ENCODE data around the gene ANXA6.
"Not testable (repeated sequence)": the region's sequence is repeated elsewhere in the genome, so short reads cannot be mapped to it uniquely, and the experiment has no call there.

The ANXA6 gene

DNA sequence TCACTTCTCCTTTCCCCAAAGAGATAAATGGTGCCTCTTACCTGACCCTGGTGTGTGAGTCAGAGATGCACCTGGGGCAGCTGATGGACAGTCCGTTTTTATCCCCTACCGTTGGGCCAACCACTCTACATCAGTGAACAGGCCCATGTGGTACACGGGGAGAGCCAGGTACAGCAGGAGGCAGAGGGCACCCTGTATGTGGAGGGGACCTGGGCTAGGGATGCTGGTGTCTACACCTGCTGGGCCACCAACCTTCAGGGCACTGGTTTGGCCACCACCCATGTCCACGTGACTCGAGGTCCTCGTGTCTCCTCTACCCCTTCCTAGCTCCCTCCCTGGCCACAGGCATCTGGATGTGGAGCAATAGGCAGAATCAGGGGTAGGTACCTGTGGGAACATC, 22.7 kb upstream of the ANXA6 start:
- DNase-seq (ENCODE audit: low spot score), result no peak

DNA sequence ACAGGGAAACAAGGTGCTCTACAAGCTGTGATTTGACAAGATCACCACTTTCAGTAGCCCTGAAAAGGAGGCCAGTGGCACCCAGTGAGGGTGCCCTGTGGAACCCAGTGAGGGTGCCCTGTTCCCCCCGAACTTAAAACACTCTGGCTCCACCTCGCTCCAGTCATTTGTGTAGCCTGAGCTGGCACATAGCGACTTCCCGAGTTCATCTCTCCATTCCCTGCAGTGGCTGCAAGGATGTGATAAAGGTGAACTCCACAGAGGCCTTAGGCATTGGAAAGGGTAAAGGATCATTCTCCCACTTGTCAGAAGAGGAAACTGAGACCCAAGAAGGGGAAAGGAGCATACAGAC, 21.9 kb upstream of the ANXA6 start:
- DNase-seq (ENCODE audit: low spot score), result no peak

DNA sequence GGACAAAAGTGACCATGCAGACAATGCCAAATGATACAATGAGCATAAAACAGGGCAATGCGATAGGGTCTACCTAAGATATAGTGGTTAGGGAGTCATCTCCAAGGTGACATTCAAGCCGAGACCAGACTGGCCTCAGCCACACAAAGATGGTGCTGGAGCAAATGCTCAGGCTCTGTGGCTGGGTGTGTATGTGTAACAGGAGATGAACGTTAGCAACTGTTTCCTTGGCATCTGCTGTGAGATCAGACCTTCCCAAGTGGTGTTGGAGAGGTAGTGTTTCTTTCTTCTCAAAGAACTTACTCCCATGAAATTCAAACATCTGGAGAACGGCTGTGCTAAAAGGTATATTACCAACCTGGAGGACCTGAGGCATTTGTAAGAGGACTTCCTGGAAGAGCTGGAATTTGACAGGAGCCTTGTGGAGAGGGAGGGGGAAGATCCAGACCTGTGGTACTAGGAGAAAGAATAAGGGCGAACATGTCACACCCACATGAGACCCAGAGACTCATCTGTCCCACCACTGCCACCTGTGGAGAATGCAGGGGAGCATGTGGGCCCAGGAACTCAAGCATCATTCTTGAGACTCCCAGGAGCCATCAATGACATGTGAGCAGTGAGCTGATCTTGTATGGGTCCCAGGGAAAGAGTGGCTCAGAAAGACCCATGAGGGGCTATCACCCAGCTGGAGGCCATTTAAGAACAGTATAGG, 21.4 kb upstream of the ANXA6 start:
- DNase-seq (ENCODE audit: low spot score), result no peak

DNA sequence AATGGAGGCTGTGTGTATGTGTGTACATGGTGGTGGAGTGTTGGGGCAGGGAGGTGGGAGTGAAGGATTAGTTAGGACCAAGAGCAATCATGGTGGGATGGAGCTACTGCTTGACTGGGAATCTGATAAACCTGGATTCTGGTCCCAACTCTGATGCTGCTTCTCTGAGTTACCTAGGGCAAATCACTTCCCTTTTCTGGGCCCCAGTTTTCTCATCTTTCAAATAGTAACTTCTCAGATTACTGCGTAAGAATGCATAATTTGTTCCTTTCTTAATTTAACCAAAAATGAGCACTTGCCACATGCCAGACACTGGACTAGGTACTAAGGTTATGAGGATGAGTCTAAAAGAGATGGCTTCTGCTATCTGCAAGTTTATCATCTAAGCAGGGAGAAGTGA, 20.8 kb upstream of the ANXA6 start:
- DNase-seq (ENCODE audit: low spot score), result no peak

DNA sequence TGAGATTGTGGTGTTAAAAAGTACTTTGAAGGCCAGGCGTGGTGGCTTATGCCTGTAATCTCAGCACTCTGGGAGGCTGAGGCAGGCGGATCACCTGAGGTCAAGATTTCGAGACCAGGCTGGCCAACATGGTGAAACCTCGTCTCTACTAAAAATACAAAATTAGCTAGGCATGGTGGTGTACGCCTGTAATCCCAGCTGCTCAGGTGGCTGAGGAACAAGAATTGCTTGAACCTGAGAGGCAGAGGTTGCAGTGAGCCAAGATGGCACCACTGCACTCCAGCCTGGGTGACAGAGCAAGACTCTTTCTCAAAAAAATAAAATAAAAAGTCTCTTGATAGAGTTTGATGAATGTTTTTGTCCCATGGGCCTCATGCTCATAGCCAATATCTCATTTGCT, 18.7 kb upstream of the ANXA6 start:
- not testable (repeated sequence) for DNase-seq (ENCODE audit: low spot score)

DNA sequence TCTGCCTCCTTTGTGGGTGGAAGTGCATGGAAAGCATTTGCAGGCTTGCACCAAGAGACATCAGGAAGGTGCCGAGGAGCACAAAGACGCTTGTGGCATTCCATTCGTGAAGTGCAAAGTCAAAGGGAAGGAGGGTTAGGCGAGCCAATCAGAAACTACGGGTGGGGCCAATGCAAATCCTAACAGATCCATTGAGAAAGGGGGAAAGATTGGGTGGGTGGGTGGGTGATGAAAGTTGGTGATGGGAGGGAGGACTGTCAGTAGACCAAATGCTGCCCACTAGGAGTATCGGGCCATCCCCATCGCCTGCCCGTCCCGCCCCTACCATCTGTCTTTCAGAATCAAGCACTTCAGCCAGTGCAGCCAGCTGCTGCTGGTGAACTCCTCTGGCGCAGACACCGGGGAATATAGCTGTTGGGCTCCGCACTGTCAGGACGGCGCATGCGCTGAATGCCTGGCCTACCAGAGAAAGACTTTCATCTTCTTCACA, 17.1 kb upstream of the ANXA6 start:
- DNase-seq (ENCODE audit: low spot score), result no peak

DNA sequence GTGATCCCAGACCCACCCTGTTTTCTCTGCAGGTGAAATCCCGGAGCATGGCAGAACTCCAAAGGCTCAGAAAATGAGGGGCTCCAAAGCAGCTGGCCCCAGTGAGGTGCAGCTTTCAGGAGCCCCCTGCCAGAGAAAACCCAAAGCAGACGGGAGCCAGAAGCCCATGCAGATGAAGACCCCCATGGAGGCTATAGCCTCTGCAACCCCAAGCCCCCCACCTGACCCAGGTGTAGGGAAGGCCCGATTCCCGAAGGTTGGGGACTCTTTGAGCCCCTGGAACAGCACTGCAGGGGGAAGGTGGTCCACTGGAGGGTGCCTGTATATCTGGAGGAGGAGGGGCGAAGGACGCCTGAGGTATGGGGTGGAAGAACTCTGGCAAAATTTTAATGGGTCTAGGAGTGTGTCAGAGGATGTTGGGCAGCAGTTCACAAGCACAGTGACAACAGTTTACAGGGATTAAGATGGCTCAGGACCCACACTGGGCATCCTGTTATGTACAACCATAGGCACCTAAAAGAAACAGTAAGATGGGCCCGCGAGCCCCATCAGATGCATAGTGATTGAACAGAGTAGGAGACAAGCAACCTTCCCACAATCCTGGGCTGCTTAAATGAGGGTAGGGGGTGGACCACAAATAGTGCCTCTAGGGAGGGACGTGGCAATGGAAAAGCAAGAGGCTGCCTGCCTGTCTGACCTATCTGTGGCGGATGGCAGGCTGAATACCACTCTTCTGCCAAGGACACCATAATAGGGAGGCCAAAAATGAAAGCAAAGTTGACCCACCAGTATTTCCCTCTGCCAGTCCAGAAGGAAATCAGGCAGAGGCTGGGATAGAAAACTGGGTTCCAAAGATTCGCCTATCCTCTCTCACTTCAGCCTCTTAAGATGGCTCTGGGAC, 16.4 kb upstream of the ANXA6 start:
- DNase-seq (ENCODE audit: low spot score), result no peak

- no peak for DNase-seq (ENCODE audit: low spot score)
These were observed 13.9 kb upstream of the ANXA6 start for GRCh38 chr5:151171529-151171928.

- no peak for DNase-seq (ENCODE audit: low spot score)
These were observed 11.2 kb upstream of the ANXA6 start for GRCh38 chr5:151168602-151169344.

GRCh38 chr5:151167022-151167421, 9.4 kb upstream of the ANXA6 start:
- no peak for DNase-seq (ENCODE audit: low spot score)

- peak; percentile 77 for DNase-seq (ENCODE audit: low spot score)
These were observed 7.3 kb upstream of the ANXA6 start for GRCh38 chr5:151164687-151165392.

- DNase-seq (ENCODE audit: low spot score), result no peak
These were observed 5.2 kb upstream of the ANXA6 start for GRCh38 chr5:151162776-151163175.

DNA sequence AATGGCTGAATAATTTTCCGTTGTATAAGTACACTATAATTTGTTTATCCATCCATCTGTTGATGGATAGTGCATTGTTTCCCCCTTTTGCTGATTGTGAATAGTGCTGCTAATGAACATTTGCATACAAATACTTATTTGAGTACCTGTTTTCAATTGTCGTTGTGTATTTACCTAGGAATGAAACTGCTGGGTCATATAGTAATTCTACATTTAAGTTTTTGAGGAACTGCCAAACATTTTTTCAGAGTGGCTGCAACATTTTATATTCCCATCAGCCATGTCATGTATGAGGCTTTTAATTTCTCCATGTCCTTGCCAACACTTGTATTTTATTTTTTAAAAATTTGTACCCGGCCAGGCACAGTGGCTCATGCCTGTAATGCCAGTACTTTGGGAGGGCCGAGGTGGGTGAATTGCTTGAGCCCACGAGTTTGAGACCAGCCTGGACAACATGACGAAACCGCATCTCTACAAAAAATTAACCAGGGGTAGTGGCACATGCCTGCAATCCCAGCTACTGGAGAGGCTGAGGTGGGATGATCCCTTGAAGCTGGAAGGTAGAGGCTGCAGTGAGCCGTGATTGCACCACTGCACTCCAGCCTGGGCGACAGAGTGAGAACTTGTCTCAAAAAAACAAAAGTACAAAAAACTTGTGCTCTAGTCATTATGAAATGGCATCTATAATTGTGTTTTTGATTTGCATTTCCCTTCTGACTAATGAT, 2.2 kb upstream of the ANXA6 start:
- no peak for DNase-seq (ENCODE audit: low spot score)

DNA sequence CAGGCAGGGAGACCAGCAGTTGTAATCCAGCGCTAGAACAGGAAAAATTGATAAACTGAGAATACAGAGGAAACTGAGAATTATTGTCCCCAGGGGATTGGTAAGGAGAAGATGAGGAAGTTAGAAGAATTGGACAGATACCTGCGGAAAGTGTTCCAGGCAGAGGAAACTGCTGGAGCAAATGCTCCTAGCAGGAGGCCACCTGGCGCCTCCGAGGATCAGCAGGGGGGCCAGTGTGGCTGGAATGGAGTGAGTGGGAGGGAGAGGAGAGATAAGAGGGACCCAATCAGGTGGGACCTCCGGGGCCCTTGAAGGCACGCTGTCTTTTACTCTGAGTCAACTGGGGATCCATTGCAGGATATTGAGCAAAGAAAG, 695 bp upstream of the ANXA6 start:
- peak; percentile 40 for DNase-seq (ENCODE audit: low spot score)

- DNase-seq (ENCODE audit: low spot score), result no peak
These were observed 815 bp downstream of the ANXA6 start for GRCh38 chr5:151156507-151157420.

- DNase-seq (ENCODE audit: low spot score), result peak; percentile 32
These were observed 1.6 kb downstream of the ANXA6 start for GRCh38 chr5:151155775-151156506.

GRCh38 chr5:151154931-151155774, 2.4 kb downstream of the ANXA6 start:
- DNase-seq (ENCODE audit: low spot score), result peak; percentile 33

DNA sequence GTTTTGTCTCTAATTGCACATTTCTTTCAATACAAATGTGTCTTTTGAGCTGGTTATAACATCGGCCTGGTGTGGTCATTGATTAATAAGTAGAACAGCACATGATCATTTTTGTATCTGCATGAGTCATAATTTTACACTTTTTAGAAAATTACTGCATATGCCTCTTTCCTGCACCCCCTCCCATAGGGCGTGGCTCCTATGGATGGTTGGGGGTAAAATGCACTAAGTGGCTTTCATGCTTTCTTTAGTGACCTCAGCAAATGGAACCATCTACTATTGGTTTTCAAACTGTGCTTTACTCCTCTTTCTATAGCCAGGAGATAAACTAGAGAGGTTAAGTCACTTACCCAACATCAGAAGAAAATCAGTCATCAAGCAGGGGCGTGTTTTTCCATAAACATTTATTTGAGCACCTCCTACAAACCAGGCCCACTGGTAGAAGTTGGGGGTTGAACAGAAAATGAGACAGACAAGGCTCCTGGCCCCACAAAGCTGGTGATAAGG, 3.8 kb downstream of the ANXA6 start:
- no peak for DNase-seq (ENCODE audit: low spot score)

Data from SW480 (cell line).